GM12878 (cell line): Measurements from ENCODE around the gene MGAT1. TPM values are rescaled to one million over a fixed set of nuclear protein-coding genes. Genes with fewer than 3 reads are reported as not detected.

Experiments
- ATAC-seq: fragments of 200-7000 bp; cut with Tn5 transposase; 3 replicates; pipeline ENCODE4 v1.9.1; 2020; ENCODE audit warnings: mild to moderate bottlenecking, moderate library complexity
- BruUV-seq: library from RNA; stranded (reverse); fragments of 400-500 nt; replicated peaks from 2 replicates; lab custom pipeline; 2021; lab: Mats Ljungman, UMichigan
- CTCF ChIA-PET: fragments of 300-600 bp; sonication (Branson Sonifier 250); formaldehyde crosslinking; extraction: SDS; loops from one replicate; lab custom pipeline; 2021; ENCODE audit warnings: inconsistent platforms; lab: Yijun Ruan, JAX
- POLR2A ChIA-PET: fragments of 350-600 bp; formaldehyde crosslinking; extraction: SDS; loops from one replicate; lab custom pipeline; 2021; ENCODE audit warnings: inconsistent platforms; lab: Charles Lee
- RAD21 ChIA-PET: fragments of 300-600 bp; sonication (Branson Sonifier 250); formaldehyde crosslinking; loops from one replicate; lab custom pipeline; 2023; ENCODE audit warnings: antibody characterized with exemption; ENCODE audit not compliant: unreplicated experiment; lab: Charles Lee
- SMC1A ChIA-PET: fragments of 300-600 bp; sonication (Branson Sonifier 250); formaldehyde crosslinking; loops from one replicate; lab custom pipeline; 2023; ENCODE audit not compliant: unreplicated experiment, uncharacterized antibody; lab: Charles Lee
- DNase-seq: peaks from one replicate; pipeline ENCODE4 v3.0.0-alpha.2; 2011; ENCODE audit warnings: low read depth, low spot score
- FAIRE-seq: peaks from 3 replicates; lab custom pipeline; 2011; peaks lifted over from hg19 to GRCh38; lab: Jason Lieb, UNC
- H2AFZ ChIP-seq: 2 replicates; pipeline ENCODE4 v1.6.0; 2011; ENCODE audit warnings: low read depth, low read length, control low read depth; ENCODE audit not compliant: control insufficient read depth
- H3K27ac ChIP-seq: 2 replicates; pipeline ENCODE4 v1.5.1; 2011; ENCODE audit warnings: control low read depth; ENCODE audit not compliant: control insufficient read depth, insufficient read depth
- H3K27me3 ChIP-seq, 2 experiments: replicated peaks in 1 of 2; 2 replicates each; pipeline versions ENCODE4 v1.6.0 to v1.6.1; 2011; ENCODE audit warnings: low read length in 1 of 2; ENCODE audit not compliant: control insufficient read depth in 2 of 2, insufficient read depth in 2 of 2
- H3K36me3 ChIP-seq, 2 experiments: 2 replicates each; pipeline ENCODE4 v1.5.1; 2011; ENCODE audit warnings: low read length in 1 of 2; ENCODE audit not compliant: control insufficient read depth in 2 of 2, insufficient read depth in 2 of 2
- H3K4me1 ChIP-seq: 2 replicates; pipeline ENCODE4 v1.6.1; 2011; ENCODE audit warnings: mild to moderate bottlenecking, low read length, moderate library complexity, mixed read lengths; ENCODE audit not compliant: control insufficient read depth, insufficient read depth
- H3K4me2 ChIP-seq: 2 replicates; pipeline ENCODE4 v1.6.0; 2011; ENCODE audit warnings: control low read depth; ENCODE audit not compliant: control insufficient read depth, insufficient read depth
- H3K4me3 ChIP-seq: fragments of 200-600 bp; sonication (generic); 2 replicates; pipeline ENCODE4 v1.5.1; 2016
- H3K79me2 ChIP-seq: 2 replicates; pipeline ENCODE4 v1.6.0; 2011; ENCODE audit warnings: low read length; ENCODE audit not compliant: control insufficient read depth, insufficient read depth
- H3K9ac ChIP-seq: 2 replicates; pipeline ENCODE4 v1.8.0; 2011; ENCODE audit warnings: low read length, control low read depth, mixed read lengths; ENCODE audit not compliant: control insufficient read depth, insufficient read depth
- H3K9me3 ChIP-seq: replicated peaks from 3 replicates; pipeline ENCODE4 v1.5.1; 2011; ENCODE audit warnings: mild to moderate bottlenecking, low read length; ENCODE audit not compliant: control insufficient read depth, insufficient read depth
- H4K20me1 ChIP-seq: 2 replicates; pipeline ENCODE4 v1.6.0; 2011; ENCODE audit not compliant: control insufficient read depth, insufficient read depth
- ASH2L ChIP-seq: fragments of 300-600, 200-600 bp; sonication (generic); IDR thresholded peaks from 2 replicates; pipeline ENCODE4 v1.6.1; 2017; ENCODE audit warnings: low read depth, mild to moderate bottlenecking, borderline replicate concordance
- BCL3 ChIP-seq: IDR thresholded peaks from 2 replicates; pipeline ENCODE4 v1.6.1; 2011; ENCODE audit warnings: borderline replicate concordance, low read depth, mild to moderate bottlenecking, moderate library complexity, low read length; ENCODE audit not compliant: insufficient read depth, poor library complexity, severe bottlenecking
- EZH2 ChIP-seq: IDR thresholded peaks from 2 replicates; pipeline ENCODE4 v1.6.1; 2012; ENCODE audit warnings: low read depth, mild to moderate bottlenecking, control low read depth, inconsistent platforms, low read length, borderline replicate concordance; ENCODE audit not compliant: control insufficient read depth
- FOXK2 ChIP-seq: fragments of 450-650 bp; IDR thresholded peaks from 2 replicates; pipeline ENCODE4 v1.6.1; 2017; ENCODE audit warnings: mild to moderate bottlenecking, moderate library complexity
- IKZF1 ChIP-seq: fragments of 450-650 bp; conservative IDR thresholded peaks from 2 replicates; pipeline ENCODE4 v1.6.1; 2017; ENCODE audit warnings: antibody characterized with exemption, mild to moderate bottlenecking
- LARP7 ChIP-seq: fragments of 450-650 bp; IDR thresholded peaks from 2 replicates; pipeline ENCODE4 v1.6.1; 2017; ENCODE audit warnings: mild to moderate bottlenecking
- MEF2A ChIP-seq: IDR thresholded peaks from 2 replicates; pipeline ENCODE4 v1.6.1; 2011; ENCODE audit warnings: low read depth, mild to moderate bottlenecking, low read length, moderate library complexity; ENCODE audit not compliant: insufficient read depth
- MTA2 ChIP-seq: fragments of 450-650 bp; IDR thresholded peaks from 2 replicates; pipeline ENCODE4 v1.6.1; 2016; ENCODE audit warnings: low read depth, mild to moderate bottlenecking, moderate library complexity
- NFYA ChIP-seq: IDR thresholded peaks from 2 replicates; pipeline ENCODE4 v1.6.1; 2011; ENCODE audit warnings: low read depth, mild to moderate bottlenecking, low read length, improper control_type of control experiment, borderline replicate concordance
- PAX5 ChIP-seq: IDR thresholded peaks from 2 replicates; pipeline ENCODE4 v1.6.1; 2011; ENCODE audit warnings: low read depth, low read length, borderline replicate concordance
- PBX3 ChIP-seq: IDR thresholded peaks from 2 replicates; pipeline ENCODE4 v1.6.1; 2011; ENCODE audit warnings: mild to moderate bottlenecking, low read depth, low read length, moderate library complexity; ENCODE audit not compliant: insufficient replicate concordance
- RELB ChIP-seq: fragments of 450-650 bp; IDR thresholded peaks from 2 replicates; pipeline ENCODE4 v1.6.1; 2017; ENCODE audit warnings: low read depth, mild to moderate bottlenecking, moderate library complexity
- RUNX3 ChIP-seq: IDR thresholded peaks from 2 replicates; pipeline ENCODE4 v1.6.1; 2012; ENCODE audit warnings: low read length, inconsistent platforms
- ZBTB33 ChIP-seq: fragments of 450-650 bp; IDR thresholded peaks from 2 replicates; pipeline ENCODE4 v1.6.1; 2017; ENCODE audit warnings: mild to moderate bottlenecking
- ZNF622 ChIP-seq: fragments of 450-650 bp; IDR thresholded peaks from 2 replicates; pipeline ENCODE4 v1.6.1; 2017; ENCODE audit warnings: mild to moderate bottlenecking, inconsistent platforms
- WGBS: methylation state at CpG from one replicate; pipeline ENCODE4 v1.1.6; 2016; ENCODE audit warnings: low lambda C conversion rate; ENCODE audit not compliant: insufficient replicate concordance, insufficient coverage; ENCODE audit errors: missing lambda C conversion rate; 5-methylcytosine and 5-hydroxymethylcytosine counted together
- in situ Hi-C: fragments of 300-500 bp; cut with MboI; formaldehyde crosslinking; loops from 9 replicates; pipeline ENCODE4 v1.14.3; 2018; ENCODE audit warnings: mixed read lengths
- intact Hi-C: fragments of 100-400 bp; cut with micrococcal nuclease; formaldehyde crosslinking; loops from one replicate; pipeline ENCODE4 v1.14.2; 2022; ENCODE audit not compliant: unreplicated experiment
- polyA plus RNA-seq, 11 experiments: library from polyadenylated mRNA; depleted of rRNA in 4 of 11; unstranded in 6 of 11; stranded (reverse) in 5 of 11; fragments of >200 nt; fragmentation: Nextera tagmentation in 4 of 11; fragmentation: Illumina TruSeq in 1 of 11; extraction: Ambion mirVana in 4 of 11; extraction: Trizol in 1 of 11; gene quantifications; 1 replicate in 1 of 11; 2 replicates in 10 of 11; pipeline versions ENCODE4 v1.2.1 to v1.2.3, GENCODE V29; 2011 to 2016; ENCODE audit warnings: inconsistent platforms in 2 of 11, missing spikeins in 2 of 11, low read depth in 1 of 11
- total RNA-seq, 4 experiments: library from RNA; depleted of rRNA in 3 of 4; stranded (reverse); fragments of >200 nt in 3 of 4; fragmentation: Illumina TruSeq in 1 of 4; extraction: Trizol in 1 of 4; gene quantifications; 2 replicates each; pipeline versions ENCODE4 v1.2.1 to v1.2.3, GENCODE V29; 2013 to 2021
- TF ChIP-seq, protein P1 (sequence below): fragments of 450-650 bp; IDR thresholded peaks from 2 replicates; pipeline ENCODE4 v1.6.1; 2016; ENCODE audit warnings: mild to moderate bottlenecking

The MGAT1 gene
- total and polyA plus RNA-seq, 10 of the 15 experiments (the other 5 are each of a cell fraction or from before 2014, with no cell fraction given), result 3.1 to 88.4 (median 62.7) TPM

- no peak for DNase-seq
- in situ Hi-C loops, result no loop called here
- 52% methylated on average over 3 of the region's 3 CpGs for WGBS
- H3K79me2 ChIP-seq, result no peaks in the 10 kb centered on the region
- H3K27ac ChIP-seq, result no peak overlapping the region
- H3K36me3 ChIP-seq, result no peaks in the 10 kb centered on the region
- RAD21 ChIA-PET, result no interaction called here
- no peak for FAIRE-seq
- ATAC-seq, result no peak
- H3K9me3 ChIP-seq, result no peaks in the 10 kb centered on the region; the same call in 2 of the 3 replicates
- no peak overlapping the region for H3K4me3 ChIP-seq
- POLR2A ChIA-PET, result no interaction called here
- no peak overlapping the region for H2AFZ ChIP-seq
- no TSS peak for BruUV-seq
- no peak overlapping the region for H3K9ac ChIP-seq
- SMC1A ChIA-PET, result no interaction called here
- H4K20me1 ChIP-seq, result no peaks in the 10 kb centered on the region
- CTCF ChIA-PET, result no interaction called here
- H3K27me3 ChIP-seq, result no peaks in the 10 kb centered on the region
- no peak for TF ChIP-seq LARP7
- no peak for TF ChIP-seq ZBTB33
- TF ChIP-seq PAX5, result no peak
- TF ChIP-seq IKZF1, result no peak
- TF ChIP-seq EZH2, result no peak
- no peak for TF ChIP-seq RUNX3
- no peak for TF ChIP-seq FOXK2
- TF ChIP-seq ZNF622, result no peak
- TF ChIP-seq RELB, result no peak
- TF ChIP-seq MTA2, result no peak
- TF ChIP-seq, protein P1, sequence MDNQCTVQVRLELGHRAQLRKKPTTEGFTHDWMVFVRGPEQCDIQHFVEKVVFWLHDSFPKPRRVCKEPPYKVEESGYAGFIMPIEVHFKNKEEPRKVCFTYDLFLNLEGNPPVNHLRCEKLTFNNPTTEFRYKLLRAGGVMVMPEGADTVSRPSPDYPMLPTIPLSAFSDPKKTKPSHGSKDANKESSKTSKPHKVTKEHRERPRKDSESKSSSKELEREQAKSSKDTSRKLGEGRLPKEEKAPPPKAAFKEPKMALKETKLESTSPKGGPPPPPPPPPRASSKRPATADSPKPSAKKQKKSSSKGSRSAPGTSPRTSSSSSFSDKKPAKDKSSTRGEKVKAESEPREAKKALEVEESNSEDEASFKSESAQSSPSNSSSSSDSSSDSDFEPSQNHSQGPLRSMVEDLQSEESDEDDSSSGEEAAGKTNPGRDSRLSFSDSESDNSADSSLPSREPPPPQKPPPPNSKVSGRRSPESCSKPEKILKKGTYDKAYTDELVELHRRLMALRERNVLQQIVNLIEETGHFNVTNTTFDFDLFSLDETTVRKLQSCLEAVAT, result no peak
- TF ChIP-seq PBX3, result no peak
- no peak for TF ChIP-seq NFYA
- TF ChIP-seq BCL3, result no peak
- TF ChIP-seq MEF2A, result no peak
- no peak for TF ChIP-seq ASH2L
- intact Hi-C loops, result no loop called here
- H3K4me2 ChIP-seq, result no peak overlapping the region
- no peaks in the 10 kb centered on the region for H3K4me1 ChIP-seq
Measured at GRCh38 chr5:180769821-180770220, 32.8 kb downstream of the MGAT1 start.
